HepG2 (cell line): Measurements from ENCODE around the gene TRDMT1. TPM values are rescaled to one million over a fixed set of nuclear protein-coding genes. Genes with fewer than 3 reads are reported as not detected.
A peak's percentile ranks its signal among the peaks of the same experiment; 100 is the strongest.

Source experiments
- ATAC-seq: fragments of 200-7000 bp; cut with Tn5 transposase; 3 replicates; pipeline ENCODE4 v1.9.1; 2020; ENCODE audit warnings: mild to moderate bottlenecking, moderate library complexity
- BruUV-seq: library from RNA; stranded (reverse); fragments of 400-500 nt; replicated peaks from 2 replicates; lab custom pipeline; 2021; lab: Mats Ljungman, UMichigan
- CTCF ChIA-PET: fragments of 300-600 bp; formaldehyde crosslinking; extraction: SDS; loops from one replicate; lab custom pipeline; 2021; ENCODE audit warnings: low total read pairs, inconsistent platforms, low intra/inter-chr PET ratio; lab: Yijun Ruan, JAX
- POLR2A ChIA-PET: fragments of 350-600 bp; sonication (Branson Sonifier 250); formaldehyde crosslinking; loops from one replicate; lab custom pipeline; 2020; ENCODE audit warnings: antibody characterized with exemption, inconsistent platforms; lab: Yijun Ruan, JAX
- DNase-seq: peaks from one replicate; pipeline ENCODE4 v3.0.0-alpha.2; 2015; ENCODE audit warnings: low spot score
- FAIRE-seq: peaks from 3 replicates; lab custom pipeline; 2011; peaks lifted over from hg19 to GRCh38; lab: Jason Lieb, UNC
- H2AFZ ChIP-seq: one replicate; pipeline ENCODE4 v1.6.1; 2011; ENCODE audit warnings: low read length, inconsistent platforms
- H3K27ac ChIP-seq: fragments of 300-600 bp; 3 replicates; pipeline ENCODE4 v1.8.0; 2011; ENCODE audit warnings: mixed run types, mild to moderate bottlenecking, mixed read lengths, low read length, inconsistent platforms; ENCODE audit not compliant: insufficient read depth; ENCODE audit errors: extremely low read length
- H3K27me3 ChIP-seq, 2 experiments: fragments of 200-600 bp in 1 of 2; 2 replicates in 1 of 2; 3 replicates in 1 of 2; pipeline versions ENCODE4 v1.6.0 to v1.8.0; 2011; ENCODE audit warnings: low read length in 2 of 2, mild to moderate bottlenecking in 2 of 2, moderate library complexity in 2 of 2, inconsistent platforms in 1 of 2; ENCODE audit not compliant: insufficient read depth in 2 of 2, control insufficient read depth in 1 of 2
- H3K36me3 ChIP-seq, 2 experiments: fragments of 200-600 bp in 1 of 2; replicated peaks in 1 of 2; 2 replicates in 1 of 2; 3 replicates in 1 of 2; pipeline versions ENCODE4 v1.5.1 to v1.8.0; 2011; ENCODE audit warnings: low read length in 2 of 2, inconsistent platforms in 1 of 2; ENCODE audit not compliant: insufficient read depth in 2 of 2, control insufficient read depth in 1 of 2
- H3K4me1 ChIP-seq: 2 replicates; pipeline ENCODE4 v1.5.1; 2012; ENCODE audit warnings: low read length, inconsistent platforms; ENCODE audit not compliant: insufficient read depth
- H3K4me2 ChIP-seq: 2 replicates; pipeline ENCODE4 v1.6.0; 2011; ENCODE audit warnings: low read depth, low read length, inconsistent platforms
- H3K4me3 ChIP-seq, 3 experiments: fragments of 200-600 bp in 1 of 3; sonication (generic), shearing (Covaris generic) in 1 of 3; replicated peaks in 1 of 3; 2 replicates each; pipeline ENCODE4 v1.5.1; 2011 to 2016; ENCODE audit warnings: low read length in 3 of 3, inconsistent platforms in 2 of 3, low read depth in 2 of 3, mild to moderate bottlenecking in 2 of 3, control low read depth in 1 of 3, mixed read lengths in 1 of 3; ENCODE audit not compliant: insufficient read depth in 1 of 3
- H3K79me2 ChIP-seq: one replicate; pipeline ENCODE4 v1.6.1; 2011; ENCODE audit warnings: low read length, inconsistent platforms; ENCODE audit not compliant: insufficient read depth
- H3K9ac ChIP-seq: 2 replicates; pipeline ENCODE4 v1.6.0; 2011; ENCODE audit warnings: mild to moderate bottlenecking, low read depth, low read length, inconsistent platforms; ENCODE audit not compliant: insufficient read depth
- H3K9me3 ChIP-seq: 2 replicates; pipeline ENCODE4 v1.5.1; 2012; ENCODE audit warnings: mild to moderate bottlenecking, low read length
- H4K20me1 ChIP-seq: 2 replicates; pipeline ENCODE4 v1.6.0; 2011; ENCODE audit warnings: inconsistent platforms, mild to moderate bottlenecking, low read length, moderate library complexity; ENCODE audit not compliant: insufficient read depth
- CHCHD3 ChIP-seq: sonication (generic); formaldehyde crosslinking; IDR thresholded peaks from 2 replicates; pipeline ENCODE4 v1.8.0; 2022; ENCODE audit warnings: mild to moderate bottlenecking, missing genetic modification reagents, moderate library complexity
- E2F1 ChIP-seq: sonication (generic); formaldehyde crosslinking; IDR thresholded peaks from 2 replicates; pipeline ENCODE4 v1.5.0; 2020; ENCODE audit warnings: missing genetic modification reagents
- ELK4 ChIP-seq: sonication (generic); formaldehyde crosslinking; IDR thresholded peaks from 2 replicates; pipeline ENCODE4 v1.9.0; 2021; ENCODE audit warnings: missing genetic modification reagents, borderline replicate concordance
- MAFF ChIP-seq: IDR thresholded peaks from 2 replicates; pipeline ENCODE4 v1.6.1; 2011; ENCODE audit warnings: low read depth, low read length, improper control_type of control experiment
- MAFK ChIP-seq, 2 experiments: IDR thresholded peaks in 1 of 2; conservative IDR thresholded peaks in 1 of 2; 2 replicates each; pipeline ENCODE4 v1.6.1; 2011; ENCODE audit warnings: improper control_type of control experiment in 2 of 2, low read length in 2 of 2
- PLRG1 ChIP-seq: fragments of 450-650 bp; conservative IDR thresholded peaks from 2 replicates; pipeline ENCODE4 v1.6.1; 2016
- SIN3A ChIP-seq: IDR thresholded peaks from 2 replicates; pipeline ENCODE4 v1.6.1; 2011; ENCODE audit warnings: low read depth, mild to moderate bottlenecking, control low read depth, low read length, borderline replicate concordance
- ZFP1 ChIP-seq: IDR thresholded peaks from 2 replicates; pipeline ENCODE4 v1.6.1; 2016
- ZFX ChIP-seq: sonication (generic); formaldehyde crosslinking; IDR thresholded peaks from 2 replicates; pipeline ENCODE4 v1.4.0; 2020; ENCODE audit warnings: mild to moderate bottlenecking, low read depth, missing genetic modification reagents, moderate library complexity
- ZNF230 ChIP-seq: sonication (generic); formaldehyde crosslinking; IDR thresholded peaks from 2 replicates; pipeline ENCODE4 v1.4.0; 2020; ENCODE audit warnings: mild to moderate bottlenecking, missing genetic modification reagents
- ZNF251 ChIP-seq: sonication (generic); formaldehyde crosslinking; IDR thresholded peaks from 2 replicates; pipeline ENCODE4 v1.9.0; 2021; ENCODE audit warnings: mild to moderate bottlenecking, missing genetic modification reagents
- ZNF558 ChIP-seq: sonication (generic); formaldehyde crosslinking; IDR thresholded peaks from 2 replicates; pipeline ENCODE4 v1.9.0; 2022; ENCODE audit warnings: mild to moderate bottlenecking, missing genetic modification reagents, borderline replicate concordance
- ZNF709 ChIP-seq: sonication (generic); formaldehyde crosslinking; IDR thresholded peaks from 2 replicates; pipeline ENCODE4 v1.5.0; 2020; ENCODE audit warnings: mild to moderate bottlenecking, missing genetic modification reagents
- ZSCAN25 ChIP-seq: sonication (generic); formaldehyde crosslinking; IDR thresholded peaks from 2 replicates; pipeline ENCODE4 v1.8.0; 2022; ENCODE audit warnings: mild to moderate bottlenecking, missing genetic modification reagents
- WGBS: methylation state at CpG from one replicate; pipeline ENCODE4 v1.1.6; 2017; ENCODE audit warnings: low lambda C conversion rate; 5-methylcytosine and 5-hydroxymethylcytosine counted together
- in situ Hi-C: cut with HindIII; loops from 2 replicates; pipeline ENCODE4 v1.10.0; 2017; ENCODE audit warnings: low pct_unique_long_range_greater_than_20kb; ENCODE audit not compliant: extremely low pct_ligation_motif_present
- intact Hi-C: fragments of 100-400 bp; cut with micrococcal nuclease; formaldehyde crosslinking; loops from one replicate; pipeline ENCODE4 v1.10.0; 2022; ENCODE audit not compliant: unreplicated experiment
- polyA plus RNA-seq, 8 experiments: library from polyadenylated mRNA; depleted of rRNA in 3 of 8; stranded (reverse) in 7 of 8; unstranded in 1 of 8; fragments of >200 nt; fragmentation: Illumina TruSeq in 4 of 8; extraction: Trizol in 4 of 8; gene quantifications; 2 replicates each; pipeline versions ENCODE4 v1.2.1 to v1.2.3, GENCODE V29; 2011 to 2016; ENCODE audit warnings: low read depth in 4 of 8, missing spikeins in 1 of 8, mixed read lengths in 1 of 8; ENCODE audit not compliant: insufficient read depth in 1 of 8
- total RNA-seq, 5 experiments: library from RNA; depleted of rRNA; stranded (reverse); fragments of >200 nt; fragmentation: Illumina TruSeq; extraction: Trizol; gene quantifications; 2 replicates each; pipeline ENCODE4 v1.2.3, GENCODE V29; 2016; ENCODE audit warnings: low read depth in 1 of 5

The TRDMT1 gene
- total and polyA plus RNA-seq, 2 of the 13 experiments (the other 11 are each of a cell fraction or from before 2014, with no cell fraction given): 2.0 to 3.0 TPM

- 74% methylated on average over 3 of the region's 3 CpGs for WGBS
- ATAC-seq: no peak
- Histone ChIP-seq H3K4me3 (no peak overlapping the region), H3K79me2 (no peaks in the 10 kb centered on the region), H3K9ac (no peak overlapping the region), H2AFZ (no peak overlapping the region), H3K4me2 (no peak overlapping the region), H4K20me1 (no peaks in the 10 kb centered on the region), H3K27ac (no peak overlapping the region), H3K36me3 (no peaks in the 10 kb centered on the region), H3K9me3 (no peaks in the 10 kb centered on the region), H3K27me3 (no peaks in the 10 kb centered on the region), H3K4me1 (peaks cover 16% of the 10 kb centered on the region; the same call in 1 of the 2 replicates)
- DNase-seq: no peak
- ChIA-PET POLR2A (no interaction called here), CTCF (no interaction called here)
- FAIRE-seq: no peak
- in situ Hi-C loops (loop anchor here (25.0 kb wide), 1 partner anchor 1370 kb away; the partner anchor contains the start of gene MINDY3), intact Hi-C loops (no loop called here)
- BruUV-seq: no TSS peak
- TF ChIP-seq MAFF (peak; percentile 87), ELK4 (CRISPR knock-in tag) (no peak), MAFK (conservative IDR thresholded peaks at IDR 0.05 in 1 of 2, IDR thresholded peaks at IDR 0.05 in 1 of 2; ENCODE audit: low read length in 2 of 2) (peak; percentile 88 to 90)
Observed at GRCh38 chr10:17232276-17232960, 30.9 kb upstream of the TRDMT1 start.

GRCh38 chr10:17231788-17232187 lies 30.3 kb upstream of the TRDMT1 start:
- no peaks in the 10 kb centered on the region for H3K79me2 ChIP-seq
- ATAC-seq (no peak), FAIRE-seq (no peak), DNase-seq (no peak)
- H2AFZ ChIP-seq: no peak overlapping the region
- no peak overlapping the region for H3K27ac ChIP-seq
- POLR2A ChIA-PET: no interaction called here
- peaks cover 17% of the 10 kb centered on the region; the same call in 1 of the 2 replicates for H3K4me1 ChIP-seq
- no peak overlapping the region for H3K9ac ChIP-seq
- CTCF ChIA-PET: interaction anchor here (1.7 kb wide), 1 partner anchor 404 kb away, joined by 3 read pairs; no protein-coding TSS in a partner anchor
- WGBS: 80% methylated on average over 1 of the region's 1 CpG
- H3K36me3 ChIP-seq: no peaks in the 10 kb centered on the region
- H3K4me3 ChIP-seq: no peak overlapping the region
- in situ Hi-C loops: loop anchor here (25.0 kb wide), 1 partner anchor 1369 kb away; the partner anchor contains the start of gene MINDY3
- BruUV-seq: no TSS peak
- no peaks in the 10 kb centered on the region for H3K9me3 ChIP-seq
- no peak overlapping the region for H3K4me2 ChIP-seq
- no peaks in the 10 kb centered on the region for H4K20me1 ChIP-seq
- intact Hi-C loops: loop anchor here (1.0 kb wide), 1 partner anchor 30 kb away; the partner anchor contains the start of gene TRDMT1
- H3K27me3 ChIP-seq: no peaks in the 10 kb centered on the region
- TF ChIP-seq E2F1 (CRISPR knock-in tag): no peak
- no peak for TF ChIP-seq ZSCAN25 (CRISPR knock-in tag)
- TF ChIP-seq ZNF230 (CRISPR knock-in tag): no peak
- no peak for TF ChIP-seq SIN3A
- no peak for TF ChIP-seq ZNF709 (CRISPR knock-in tag)
- no peak for TF ChIP-seq ZNF251 (CRISPR knock-in tag)
- TF ChIP-seq ELK4 (CRISPR knock-in tag): no peak
- TF ChIP-seq ZFP1 (CRISPR knock-in tag): no peak
- no peak for TF ChIP-seq ZNF558 (CRISPR knock-in tag)
- TF ChIP-seq CHCHD3 (CRISPR knock-in tag): no peak
- no peak for TF ChIP-seq ZFX (CRISPR knock-in tag)
- no peak for TF ChIP-seq PLRG1
